Peyer's patch (tissue), 4 donors: ENCODE measurements around the gene CDH12.

Experiments
- CTCF ChIP-seq, 6 experiments: fragments of 450-650 bp in 4 of 6; fragments of 200-600 bp in 2 of 6; sonication (generic) in 1 of 6; IDR thresholded peaks; one replicate each; pipeline ENCODE4 v1.5.1; 2017 to 2019; ENCODE audit warnings: antibody characterized with exemption in 6 of 6, mild to moderate bottlenecking in 3 of 6, moderate library complexity in 1 of 6
- POLR2A ChIP-seq, 2 donors: fragments of 450-650 bp; IDR thresholded peaks; one replicate each; pipeline ENCODE4 v1.5.1; 2017; ENCODE audit warnings: antibody characterized with exemption in 2 of 2, mild to moderate bottlenecking in 2 of 2, moderate library complexity in 2 of 2

GRCh38 chr5:22258139-22258538 is 595.0 kb downstream of the CDH12 start:
- TF ChIP-seq POLR2A (IDR thresholded peaks at IDR 0.05) (no peak), CTCF (IDR thresholded peaks at IDR 0.05) (no peak)
